ENCODE measurements around the gene ARHGAP26.

DNA sequence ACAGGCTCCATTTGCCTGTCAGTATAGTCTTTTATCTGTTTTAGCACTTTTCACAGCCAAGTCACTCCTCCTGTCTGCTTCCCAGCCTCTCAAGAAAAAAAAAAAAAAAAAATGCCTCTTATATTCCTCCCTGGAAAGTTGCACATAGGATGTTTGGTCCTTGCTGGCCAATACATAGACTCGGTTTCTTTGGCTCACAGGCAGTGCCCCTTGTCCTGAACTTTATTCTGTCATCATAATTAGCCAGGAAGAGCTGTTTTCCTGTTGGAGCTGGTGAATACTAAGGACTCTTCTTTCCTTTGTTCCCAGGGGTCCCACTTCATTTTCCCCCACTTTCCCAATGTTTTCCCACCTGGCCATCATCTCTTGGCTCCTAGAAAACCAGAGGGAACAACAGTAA lies 442.1 kb downstream of the ARHGAP26 start:
- no peak for TF ChIP-seq POLR2A (IDR thresholded peaks at IDR 0.05)
- TF ChIP-seq, protein P1, sequence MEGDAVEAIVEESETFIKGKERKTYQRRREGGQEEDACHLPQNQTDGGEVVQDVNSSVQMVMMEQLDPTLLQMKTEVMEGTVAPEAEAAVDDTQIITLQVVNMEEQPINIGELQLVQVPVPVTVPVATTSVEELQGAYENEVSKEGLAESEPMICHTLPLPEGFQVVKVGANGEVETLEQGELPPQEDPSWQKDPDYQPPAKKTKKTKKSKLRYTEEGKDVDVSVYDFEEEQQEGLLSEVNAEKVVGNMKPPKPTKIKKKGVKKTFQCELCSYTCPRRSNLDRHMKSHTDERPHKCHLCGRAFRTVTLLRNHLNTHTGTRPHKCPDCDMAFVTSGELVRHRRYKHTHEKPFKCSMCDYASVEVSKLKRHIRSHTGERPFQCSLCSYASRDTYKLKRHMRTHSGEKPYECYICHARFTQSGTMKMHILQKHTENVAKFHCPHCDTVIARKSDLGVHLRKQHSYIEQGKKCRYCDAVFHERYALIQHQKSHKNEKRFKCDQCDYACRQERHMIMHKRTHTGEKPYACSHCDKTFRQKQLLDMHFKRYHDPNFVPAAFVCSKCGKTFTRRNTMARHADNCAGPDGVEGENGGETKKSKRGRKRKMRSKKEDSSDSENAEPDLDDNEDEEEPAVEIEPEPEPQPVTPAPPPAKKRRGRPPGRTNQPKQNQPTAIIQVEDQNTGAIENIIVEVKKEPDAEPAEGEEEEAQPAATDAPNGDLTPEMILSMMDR (IDR thresholded peaks at IDR 0.05) = no peak
- no peak for TF ChIP-seq EP300 (IDR thresholded peaks at IDR 0.05)
